Measurements from ENCODE around the gene PPP1R3F.

PPP1R3F gene

DNA sequence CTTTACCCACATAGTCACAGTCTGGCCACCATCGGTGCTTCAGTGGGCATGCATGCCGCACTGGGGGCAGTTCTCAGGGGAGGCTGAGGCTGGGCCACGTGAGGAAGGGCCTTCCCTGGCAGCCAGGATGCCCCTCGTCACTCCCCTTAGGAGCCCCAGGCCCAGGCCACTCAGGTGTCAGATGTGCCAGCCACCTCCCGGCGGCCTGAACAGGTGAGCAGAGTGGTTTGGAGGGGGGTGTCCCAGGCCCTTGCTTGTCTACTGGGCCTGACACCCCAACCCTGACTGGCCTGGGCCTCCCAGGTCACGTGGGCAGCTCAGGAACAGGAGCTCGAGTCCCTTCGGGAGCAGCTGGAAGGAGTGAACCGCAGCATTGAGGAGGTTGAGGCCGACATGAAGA lies 22.2 kb upstream of the PPP1R3F start:
- no peak for DNase-seq
- in situ Hi-C loops (cut with MboI; ENCODE audit: low pct_unique_long_range_greater_than_20kb, low sequenced_read_pairs), result no loop called here

DNA sequence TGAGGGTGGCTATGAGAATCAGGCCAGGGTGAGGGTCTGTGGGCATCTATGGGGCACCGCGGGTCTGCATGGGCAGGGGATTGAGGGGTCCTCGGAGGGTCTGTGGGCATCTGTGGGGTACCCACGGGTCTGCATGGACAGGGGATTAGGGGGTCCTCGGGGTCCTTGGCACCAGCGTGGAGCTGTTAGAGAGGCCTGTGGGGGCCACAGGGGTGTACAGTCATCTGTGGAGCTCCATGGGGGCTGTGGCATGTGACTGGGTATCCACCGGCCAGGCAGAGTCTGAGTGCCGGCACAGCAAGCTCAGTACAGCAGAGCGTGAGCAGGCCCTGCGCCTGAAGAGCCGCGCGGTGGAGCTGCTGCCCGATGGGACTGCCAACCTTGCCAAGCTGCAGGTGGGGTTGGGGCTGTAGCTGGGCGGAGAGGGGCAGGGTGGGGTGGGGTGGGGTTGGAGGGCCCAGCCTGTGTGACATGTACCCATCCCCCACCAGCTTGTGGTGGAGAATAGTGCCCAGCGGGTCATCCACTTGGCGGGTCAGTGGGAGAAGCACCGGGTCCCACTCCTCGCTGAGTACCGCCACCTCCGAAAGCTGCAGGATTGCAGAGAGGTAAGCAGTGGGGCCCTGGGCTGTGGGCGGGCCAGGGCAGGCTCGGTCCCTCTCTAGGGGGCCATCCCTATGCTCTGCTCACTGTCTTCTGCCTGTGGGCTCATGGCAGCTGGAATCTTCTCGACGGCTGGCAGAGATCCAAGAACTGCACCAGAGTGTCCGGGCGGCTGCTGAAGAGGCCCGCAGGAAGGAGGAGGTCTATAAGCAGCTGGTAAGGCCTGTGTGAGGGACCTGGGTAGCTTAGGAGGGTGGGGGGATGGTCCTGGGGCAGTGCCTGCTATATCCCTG lies 21.4 kb upstream of the PPP1R3F start:
- in situ Hi-C loops (cut with MboI; ENCODE audit: low pct_unique_long_range_greater_than_20kb, low sequenced_read_pairs), result no loop called here
- no peak for DNase-seq

DNA sequence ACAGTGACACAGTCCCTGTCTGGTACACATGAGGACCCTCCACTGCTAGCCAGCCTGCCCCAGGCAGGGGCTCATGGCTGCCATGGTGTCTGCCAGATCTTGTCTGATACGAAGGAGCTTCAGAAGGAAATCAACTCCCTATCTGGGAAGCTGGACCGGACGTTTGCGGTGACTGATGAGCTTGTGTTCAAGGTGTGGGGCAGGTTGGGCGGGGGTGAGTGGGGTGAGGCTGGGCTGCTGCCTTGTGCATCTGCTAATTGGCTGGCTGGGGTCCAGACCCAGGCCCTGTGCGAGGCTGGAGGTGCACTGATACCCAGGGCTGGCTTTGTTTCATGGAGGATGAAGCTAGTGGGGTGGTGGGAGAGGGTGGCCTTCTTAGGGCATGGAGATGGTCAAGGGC lies 20.5 kb upstream of the PPP1R3F start:
- in situ Hi-C loops (cut with MboI; ENCODE audit: low pct_unique_long_range_greater_than_20kb, low sequenced_read_pairs), result no loop called here

DNA sequence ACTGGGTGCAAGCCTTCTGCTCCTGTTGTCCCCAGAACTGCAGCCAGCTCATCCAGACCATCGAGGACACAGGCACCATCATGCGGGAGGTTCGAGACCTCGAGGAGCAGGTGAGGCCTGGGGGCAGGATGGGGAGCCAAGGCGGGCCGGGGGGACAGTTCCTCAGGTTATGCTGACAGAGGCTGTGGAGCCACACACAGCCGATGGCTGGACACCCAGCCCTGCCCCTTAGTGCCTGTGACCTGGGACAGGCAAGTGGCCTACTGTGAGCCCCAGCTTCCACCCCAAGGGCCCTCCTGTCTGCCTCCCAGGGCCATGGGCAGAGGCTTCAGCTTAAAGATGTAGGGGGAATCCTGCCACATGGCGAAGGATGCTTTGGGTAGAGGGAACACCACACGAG lies 20.0 kb upstream of the PPP1R3F start:
- no peak for DNase-seq
- in situ Hi-C loops (cut with MboI; ENCODE audit: low pct_unique_long_range_greater_than_20kb, low sequenced_read_pairs), result no loop called here

More for the DNA sequence above, 20.5 kb upstream of the PPP1R3F start:
- no peak for DNase-seq

DNA sequence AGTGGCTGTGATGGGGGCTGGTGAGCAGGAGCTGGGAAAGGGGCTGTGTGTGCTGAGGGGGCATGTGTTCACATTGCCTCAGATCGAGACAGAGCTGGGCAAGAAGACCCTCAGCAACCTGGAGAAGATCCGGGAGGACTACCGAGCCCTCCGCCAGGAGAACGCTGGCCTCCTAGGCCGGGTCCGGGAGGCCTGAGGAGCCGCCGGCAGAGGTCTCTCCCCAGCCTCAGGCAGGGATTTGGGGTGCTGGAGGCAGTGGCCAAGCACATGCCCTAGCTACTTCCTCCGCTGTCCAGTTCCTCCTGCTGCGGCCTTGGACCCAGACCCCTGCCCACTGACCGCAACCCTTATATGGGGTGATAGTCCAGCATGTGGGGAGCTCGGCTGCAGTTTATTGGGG lies 19.5 kb upstream of the PPP1R3F start:
- DNase-seq, result no peak
- in situ Hi-C loops (cut with MboI; ENCODE audit: low pct_unique_long_range_greater_than_20kb, low sequenced_read_pairs), result no loop called here

DNA sequence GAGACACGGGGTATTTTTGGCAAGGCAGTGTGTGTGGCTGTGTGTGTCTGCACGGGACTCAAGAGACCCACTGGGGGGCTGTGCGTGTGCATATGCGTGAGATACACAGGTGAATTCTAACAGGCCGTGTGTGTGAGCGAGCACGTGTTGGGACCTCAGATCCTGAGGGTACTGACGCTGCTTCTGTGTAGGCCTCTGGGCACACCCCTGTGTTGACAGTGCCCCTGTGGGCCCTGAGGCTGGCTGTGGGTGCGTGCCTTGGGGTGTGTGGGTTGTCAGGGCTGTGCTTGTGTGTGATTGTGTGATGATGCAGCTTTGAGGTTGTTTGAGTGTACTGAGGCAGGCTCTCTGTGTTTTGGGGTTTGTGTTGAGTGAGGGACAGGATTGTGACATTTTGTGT lies 19.0 kb upstream of the PPP1R3F start:
- no peak for DNase-seq
- in situ Hi-C loops (cut with MboI; ENCODE audit: low pct_unique_long_range_greater_than_20kb, low sequenced_read_pairs), result no loop called here

DNA sequence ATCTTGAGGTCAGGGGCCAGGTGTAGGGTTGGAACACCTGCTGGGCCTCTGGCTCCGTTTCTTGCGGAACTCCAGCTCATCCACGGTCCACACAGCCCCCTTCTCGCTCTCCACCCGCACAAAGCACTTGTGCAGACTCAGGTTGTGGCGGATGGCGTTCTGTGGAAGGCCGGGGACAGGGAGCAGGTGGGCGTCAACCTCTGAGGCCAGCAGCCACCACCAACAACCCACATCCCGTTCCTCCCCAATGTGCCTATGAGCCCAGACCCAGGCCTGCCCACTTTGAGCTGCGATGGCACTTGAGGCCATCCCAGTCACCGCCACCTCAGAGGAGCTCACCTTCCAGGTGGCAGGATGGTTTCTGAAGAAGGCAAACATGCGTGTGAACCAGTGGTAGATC lies 18.3 kb upstream of the PPP1R3F start:
- in situ Hi-C loops (cut with MboI; ENCODE audit: low pct_unique_long_range_greater_than_20kb, low sequenced_read_pairs), result no loop called here
- no peak for DNase-seq

DNA sequence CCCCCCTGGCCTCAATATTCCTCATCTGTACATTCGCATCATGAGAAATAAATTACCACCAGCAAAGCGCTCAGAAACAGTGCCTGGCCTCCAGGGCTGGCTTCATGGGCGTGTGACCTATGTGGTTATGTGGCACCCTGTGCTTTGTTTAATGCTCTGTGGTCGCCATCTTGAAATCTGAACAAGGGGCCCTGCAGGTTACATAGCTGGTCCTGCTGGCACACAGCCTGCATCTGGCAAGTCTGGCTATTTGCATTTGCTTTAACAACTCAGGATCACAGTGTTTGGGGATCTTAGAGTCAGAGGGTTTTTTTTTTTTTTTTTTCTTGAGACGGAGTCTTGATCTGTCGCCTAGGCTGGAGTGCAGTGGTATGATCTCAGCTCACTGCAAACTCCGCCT lies 15.0 kb upstream of the PPP1R3F start:
- in situ Hi-C loops (cut with MboI; ENCODE audit: low pct_unique_long_range_greater_than_20kb, low sequenced_read_pairs), result no loop called here
- no peak for DNase-seq

DNA sequence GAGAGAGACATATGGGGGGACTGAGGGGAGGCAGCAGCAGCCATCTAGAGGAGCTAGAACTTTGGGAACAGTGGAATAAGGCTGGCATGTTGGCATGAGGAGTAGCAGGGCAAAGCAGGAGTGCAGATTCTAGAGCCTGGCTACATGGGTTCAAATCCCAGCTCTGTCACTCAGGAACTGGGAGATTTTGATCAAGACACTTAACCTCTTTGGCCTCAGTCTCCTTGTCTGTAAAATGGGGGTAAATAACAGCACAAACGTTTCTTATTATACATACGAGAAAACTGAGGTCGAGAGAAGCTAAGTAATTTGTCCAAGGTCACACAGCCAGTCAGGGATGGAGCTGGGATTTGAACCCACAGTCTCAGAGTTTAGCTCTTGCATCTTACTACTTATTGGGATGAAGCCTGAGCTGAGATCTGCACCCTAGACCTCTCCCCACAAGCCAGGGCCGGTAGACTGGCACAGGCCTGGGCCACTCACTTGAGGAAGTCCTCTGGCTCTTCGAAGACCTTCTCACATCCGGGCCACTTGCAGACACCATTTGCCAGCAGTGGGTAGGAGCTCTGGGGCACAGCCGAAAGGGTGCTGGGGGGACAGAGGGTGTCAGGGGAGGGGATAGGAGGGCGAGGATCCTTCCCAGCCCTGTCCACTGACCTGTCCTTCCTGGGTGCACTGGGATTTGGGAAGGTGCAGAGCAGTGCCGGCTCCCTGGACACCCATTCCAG lies 13.2 kb upstream of the PPP1R3F start:
- in situ Hi-C loops (cut with MboI; ENCODE audit: low pct_unique_long_range_greater_than_20kb, low sequenced_read_pairs), result no loop called here
- DNase-seq, result no peak

DNA sequence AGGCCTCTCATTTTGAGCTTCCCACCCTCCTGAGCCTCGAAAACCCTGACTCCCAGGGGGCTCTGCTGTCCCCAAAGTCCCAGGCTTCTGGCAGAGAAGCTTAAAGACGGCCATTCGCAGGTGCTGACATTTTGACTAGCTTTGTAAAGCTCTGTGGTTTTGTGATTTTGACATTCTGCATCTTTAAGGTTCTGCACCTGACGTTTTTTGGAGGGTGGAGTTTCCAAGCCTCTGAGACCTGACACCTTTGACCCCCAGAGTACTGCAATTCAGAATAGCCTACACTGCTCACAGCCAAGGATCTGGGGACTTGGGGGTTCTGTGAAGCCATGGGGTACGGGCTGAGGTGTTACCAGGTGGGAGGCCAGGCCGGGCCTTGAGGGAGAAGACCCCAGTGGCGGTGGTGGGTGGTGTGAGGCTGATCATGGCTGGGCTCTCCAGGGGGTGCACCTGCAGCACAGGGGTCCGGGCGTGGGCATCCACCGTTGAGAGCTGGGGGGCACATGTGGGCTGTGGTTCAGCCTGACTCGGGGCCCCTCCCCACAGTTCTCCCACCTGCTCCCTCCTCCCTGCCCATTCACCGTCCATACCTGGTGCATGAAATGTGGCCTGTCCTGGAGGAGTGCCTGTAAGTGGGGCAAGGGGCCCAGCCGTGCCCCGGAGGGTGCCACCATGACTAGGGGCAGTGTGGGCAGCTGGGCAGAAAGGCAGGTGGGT lies 12.4 kb upstream of the PPP1R3F start:
- DNase-seq, result no peak
- in situ Hi-C loops (cut with MboI; ENCODE audit: low pct_unique_long_range_greater_than_20kb, low sequenced_read_pairs), result no loop called here

DNA sequence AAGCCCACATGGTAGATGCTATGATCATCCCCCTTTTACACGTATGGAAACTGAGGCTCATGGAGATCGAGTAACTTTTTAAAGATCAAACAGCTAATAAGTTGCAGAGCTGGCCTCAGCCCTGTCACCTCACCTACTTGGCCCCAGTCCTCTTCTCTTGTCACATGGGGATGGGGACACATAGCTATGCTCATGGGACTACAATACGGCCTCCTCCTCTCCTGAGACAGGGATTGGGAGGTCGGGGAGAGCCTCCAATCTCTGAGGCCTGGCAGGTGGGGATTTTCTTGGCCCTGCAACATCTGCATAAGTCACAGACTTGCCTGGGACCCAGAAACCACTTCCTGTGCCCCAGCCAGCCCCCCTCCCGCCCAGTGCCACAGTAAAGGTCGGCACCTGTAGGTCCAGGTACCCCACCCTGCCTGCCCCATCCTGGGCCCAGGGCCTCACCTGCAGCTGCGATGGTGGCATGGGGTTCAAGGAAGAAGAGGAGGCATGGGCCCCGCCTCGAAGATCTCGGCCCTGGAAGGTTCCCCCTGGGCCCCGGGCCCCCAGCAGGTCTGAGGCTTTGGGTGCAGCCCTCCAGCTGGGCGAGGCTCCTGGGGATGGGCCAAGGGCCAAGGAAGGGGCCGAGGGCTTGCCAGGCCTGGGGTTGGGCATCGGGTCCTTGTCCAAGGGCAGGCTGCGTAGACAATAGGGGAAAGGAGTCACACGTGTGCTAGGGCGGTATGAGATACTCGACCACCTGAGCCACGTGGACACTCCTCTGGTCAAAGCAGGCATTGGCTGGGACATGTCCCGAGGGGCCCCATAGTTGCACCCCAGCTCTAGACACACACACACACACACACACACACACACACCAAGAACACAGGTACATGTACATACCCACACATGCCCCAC lies 11.5 kb upstream of the PPP1R3F start:
- in situ Hi-C loops (cut with MboI; ENCODE audit: low pct_unique_long_range_greater_than_20kb, low sequenced_read_pairs), result no loop called here
- no peak for DNase-seq

DNA sequence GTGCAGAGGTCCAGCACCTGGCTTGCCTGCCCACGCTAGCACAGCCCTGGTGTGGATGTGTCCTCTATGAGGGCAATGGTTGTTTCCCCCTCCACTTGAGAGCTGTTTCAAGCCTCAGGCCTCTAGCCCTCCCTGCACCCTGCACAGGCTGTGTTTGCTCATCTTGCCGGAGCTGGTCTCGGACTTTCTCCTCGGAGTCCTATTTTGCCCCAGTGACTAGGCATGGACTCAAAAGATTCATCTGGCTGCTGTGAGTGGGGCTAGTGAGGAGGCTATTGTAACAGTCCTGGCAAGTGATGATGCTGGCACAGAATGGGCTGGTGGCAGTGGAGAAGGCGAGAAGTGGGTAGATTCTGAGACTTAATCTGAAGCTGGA lies 10.9 kb upstream of the PPP1R3F start:
- DNase-seq, result no peak
- in situ Hi-C loops (cut with MboI; ENCODE audit: low pct_unique_long_range_greater_than_20kb, low sequenced_read_pairs), result no loop called here

DNA sequence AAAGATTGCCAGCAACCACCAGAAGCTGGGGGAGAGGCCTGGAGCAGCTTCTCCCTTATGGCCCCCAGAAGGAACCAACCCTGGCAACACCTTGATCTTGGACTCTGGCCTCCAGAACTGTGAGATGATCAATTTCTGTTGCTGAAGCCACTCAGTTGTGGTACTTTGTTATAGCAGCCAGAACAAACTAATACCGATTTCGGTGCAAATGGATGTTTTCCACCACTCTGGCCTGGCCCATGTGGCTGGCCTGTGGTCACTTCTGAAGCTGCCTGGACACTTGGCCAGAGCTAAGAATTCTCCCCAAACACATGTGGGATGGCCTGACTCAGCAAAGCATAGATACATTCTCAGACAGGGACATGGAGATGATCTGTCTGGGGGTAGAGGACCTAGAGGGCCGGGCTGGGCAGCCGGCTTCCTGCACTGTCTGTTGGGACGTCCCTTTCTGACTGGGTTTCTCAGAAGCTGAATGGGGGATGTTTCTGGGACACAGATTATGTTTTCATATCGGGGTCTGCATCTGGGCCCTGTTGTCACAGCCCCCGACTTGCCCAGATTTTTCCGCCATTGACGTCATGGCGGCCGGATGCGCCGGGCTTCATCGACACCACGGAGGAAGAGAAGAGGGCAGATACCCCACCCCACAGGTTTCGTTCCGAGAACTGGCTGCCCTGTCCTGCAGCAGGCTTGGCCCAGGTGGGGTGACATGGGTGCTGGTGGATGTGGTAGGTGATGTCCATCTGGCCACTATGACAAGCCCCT lies 9.2 kb upstream of the PPP1R3F start:
- DNase-seq, result no peak
- in situ Hi-C loops (cut with MboI; ENCODE audit: low pct_unique_long_range_greater_than_20kb, low sequenced_read_pairs), result no loop called here

DNA sequence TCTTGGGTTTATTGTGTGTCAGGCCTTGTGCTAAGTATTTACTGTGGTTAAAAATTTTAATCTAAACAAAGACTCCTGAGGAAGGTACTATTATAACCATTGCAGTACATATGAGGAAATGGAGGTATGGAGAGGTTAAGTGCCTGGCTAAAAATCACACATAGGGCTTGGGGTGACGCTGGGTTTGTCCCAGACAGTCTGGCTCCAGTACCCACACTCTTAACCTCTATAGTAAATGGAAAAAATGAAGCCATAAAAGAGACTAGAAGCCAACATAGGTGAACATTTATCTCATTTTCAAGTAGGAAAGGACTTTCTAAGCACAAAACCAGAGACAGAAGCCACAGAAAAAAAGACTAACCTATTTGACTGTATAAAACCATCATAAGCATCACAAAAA lies 7.0 kb upstream of the PPP1R3F start:
- in situ Hi-C loops (cut with MboI; ENCODE audit: low pct_unique_long_range_greater_than_20kb, low sequenced_read_pairs), result no loop called here

DNA sequence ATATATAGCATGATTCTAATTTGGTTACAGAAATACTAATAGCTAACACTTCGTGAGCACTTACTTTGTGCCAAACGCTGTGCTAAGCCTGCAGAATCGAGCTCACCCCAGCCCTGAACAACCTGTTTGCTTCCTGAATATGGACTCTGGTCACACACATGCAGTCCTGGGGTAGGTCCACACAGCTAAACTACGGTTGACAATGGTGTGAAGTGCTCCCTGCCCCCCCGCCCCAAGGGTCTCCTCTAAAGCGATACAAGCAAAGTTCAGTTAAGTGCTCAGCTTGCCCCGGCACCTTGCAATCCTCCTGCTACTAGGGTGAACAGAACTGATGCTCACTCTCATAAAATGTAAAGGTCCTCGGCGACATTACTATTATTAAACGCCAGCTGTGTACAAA lies 6.0 kb upstream of the PPP1R3F start:
- in situ Hi-C loops (cut with MboI; ENCODE audit: low pct_unique_long_range_greater_than_20kb, low sequenced_read_pairs), result no loop called here
- DNase-seq, result no peak

More for the DNA sequence above, 7.0 kb upstream of the PPP1R3F start:
- DNase-seq, result no peak

DNA sequence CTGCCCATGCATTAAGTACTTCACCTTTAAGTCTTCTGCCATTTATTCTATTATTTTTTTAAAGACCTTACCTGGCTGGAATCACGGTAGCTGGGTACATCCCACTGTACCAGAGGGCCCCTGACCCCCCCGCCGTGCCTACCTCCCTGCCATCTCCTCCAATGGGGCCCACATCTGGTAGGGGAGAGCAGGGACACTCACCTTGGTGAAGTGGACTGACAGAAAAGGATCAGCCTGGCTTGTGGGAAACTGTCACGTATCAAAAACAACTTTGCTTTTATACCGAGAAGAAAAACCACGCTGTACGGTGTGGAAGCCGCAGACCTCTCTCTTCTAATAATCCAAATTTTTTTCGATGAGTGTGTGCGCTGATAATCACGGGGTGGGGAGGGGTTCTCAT lies 5.1 kb upstream of the PPP1R3F start, which contains the start of gene FOXP3:
Gene FOXP3 (minus strand): TSS at position 251 of the 400 bp plus-strand sequence. CDS start 6,205 bp downstream, outside the sequence.
- no peak for DNase-seq
- in situ Hi-C loops (cut with MboI; ENCODE audit: low pct_unique_long_range_greater_than_20kb, low sequenced_read_pairs), result no loop called here

DNA sequence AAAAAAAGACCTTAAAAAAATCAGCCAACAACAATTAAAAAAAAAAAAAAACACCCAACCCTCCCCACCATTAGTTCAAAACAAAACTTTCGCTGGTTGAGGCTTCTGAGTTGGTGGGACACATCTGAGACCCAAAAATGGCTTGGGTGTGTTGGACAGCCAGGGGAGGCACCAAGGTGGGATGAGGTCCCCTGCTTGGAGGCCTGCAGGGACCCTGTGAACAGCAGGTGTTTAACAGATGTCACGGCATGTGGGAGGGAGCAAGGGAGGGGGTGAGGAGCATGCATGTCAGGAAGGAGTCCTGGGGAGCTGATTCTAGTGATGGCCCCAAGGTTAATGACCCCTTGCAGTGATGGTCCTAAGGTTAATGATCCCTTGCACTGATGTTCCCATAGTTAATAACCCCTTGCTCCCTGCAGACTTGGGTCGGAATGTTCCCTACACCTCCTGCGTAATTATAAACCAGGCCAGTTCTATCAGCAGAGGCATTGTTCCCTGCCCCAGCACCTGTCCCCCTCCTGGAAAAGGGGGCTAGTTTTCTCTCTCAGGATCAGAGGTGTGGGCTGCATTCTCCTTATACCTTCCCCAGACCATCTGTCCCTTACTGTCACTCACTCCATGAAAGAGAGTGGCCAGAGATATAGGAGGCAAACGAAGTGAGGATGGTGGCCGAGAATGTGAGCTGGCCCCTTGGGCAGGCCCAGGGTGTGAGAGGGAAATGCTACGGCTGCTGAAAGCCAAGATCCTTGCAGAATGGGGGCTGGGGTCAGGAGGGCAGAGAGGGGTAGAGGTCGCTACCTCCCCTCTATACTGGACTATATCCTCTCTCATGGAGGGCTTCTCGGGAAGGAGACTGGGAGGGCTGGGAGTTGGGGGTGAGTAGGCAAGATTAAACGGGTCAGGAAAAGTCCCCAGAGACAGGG lies 2.8 kb upstream of the PPP1R3F start:
- DNase-seq, result no peak
- in situ Hi-C loops (cut with MboI; ENCODE audit: low pct_unique_long_range_greater_than_20kb, low sequenced_read_pairs), result no loop called here
